AG10803 (cell line): ENCODE data around the gene ALK.

Experiments used
- DNase-seq: peaks from one replicate; pipeline ENCODE4 v3.0.0; 2010; ENCODE audit warnings: low read depth
- H3K4me3 ChIP-seq: 2 replicates; pipeline ENCODE4 v1.5.1; 2011; ENCODE audit warnings: mild to moderate bottlenecking, low read length, control low read depth
- CTCF ChIP-seq: conservative IDR thresholded peaks from 2 replicates; pipeline ENCODE4 v1.5.1; 2011; ENCODE audit warnings: mild to moderate bottlenecking, low read length, control low read depth, inconsistent platforms

Gene ALK

GRCh38 chr2:29373870-29374269, 547.5 kb downstream of the ALK start:
- no peak for DNase-seq
- no peak for TF ChIP-seq CTCF
- H3K4me3 ChIP-seq, result no peak overlapping the region

- no peak for DNase-seq
- no peak for TF ChIP-seq CTCF
- no peak overlapping the region for H3K4me3 ChIP-seq
These were observed 549.2 kb downstream of the ALK start for GRCh38 chr2:29372185-29372584.

GRCh38 chr2:29370581-29371125, 550.7 kb downstream of the ALK start:
- H3K4me3 ChIP-seq, result no peak overlapping the region
- no peak for DNase-seq

GRCh38 chr2:29370173-29370572, 551.2 kb downstream of the ALK start:
- no peak for DNase-seq
- H3K4me3 ChIP-seq, result no peak overlapping the region
- no peak for TF ChIP-seq CTCF

More at GRCh38 chr2:29370581-29371125, 550.7 kb downstream of the ALK start:
- no peak for TF ChIP-seq CTCF

- DNase-seq, result no peak
- TF ChIP-seq CTCF, result no peak
These were observed 552.7 kb downstream of the ALK start for GRCh38 chr2:29368659-29369040.

GRCh38 chr2:29367986-29368658, 553.3 kb downstream of the ALK start:
- DNase-seq, result no peak
- H3K4me3 ChIP-seq, result no peak overlapping the region
- TF ChIP-seq CTCF, result no peak

More at GRCh38 chr2:29368659-29369040, 552.7 kb downstream of the ALK start:
- no peak overlapping the region for H3K4me3 ChIP-seq

GRCh38 chr2:29363111-29363510, 558.3 kb downstream of the ALK start:
- DNase-seq, result no peak
- no peak for TF ChIP-seq CTCF
- H3K4me3 ChIP-seq, result no peak overlapping the region
